ENCODE data around the gene MORC4. TPM values are rescaled to one million over a fixed set of nuclear protein-coding genes. Genes with fewer than 3 reads are reported as not detected.

Gene MORC4
- total and polyA plus RNA-seq, 4 donors: 4.5 to 25.3 (median 11.6) TPM

- Histone ChIP-seq H3K4me1 (ENCODE audit: control insufficient read depth in 5 of 5, insufficient read depth in 5 of 5, low read length in 5 of 5) (no peaks in the 10 kb centered on the region), H3K27me3 (ENCODE audit: control insufficient read depth in 3 of 3, insufficient read depth in 3 of 3, low read length in 2 of 3) (peaks cover 0 to 22% (median 3%) of the 10 kb centered on the region in 3 donors), H3K27ac (ENCODE audit: low read depth in 1 of 2, low read length in 1 of 2) (no peak overlapping the region), H3K36me3 (ENCODE audit: control insufficient read depth in 4 of 4, insufficient read depth in 4 of 4, low read length in 4 of 4) (no peaks in the 10 kb centered on the region), H3K4me3 (no peak overlapping the region), H3K9me3 (ENCODE audit: control insufficient read depth in 4 of 4, insufficient read depth in 3 of 4, low read length in 3 of 4) (peaks cover 0 to 2% (median 0%) of the 10 kb centered on the region in 4 donors), H3K9ac (ENCODE audit: insufficient read depth in 1 of 2, low read length in 2 of 2) (no peak overlapping the region)
- 33 to 56% methylated on average over 1 of the region's 1 CpG for WGBS, 2 donors
- ATAC-seq (ENCODE audit: insufficient read depth, low FRiP score) (no peak), DNase-seq (peak in 2 of 3 donors; percentile 49 to 65)
- peak; percentile 30 for TF ChIP-seq CTCF (IDR thresholded peaks at IDR 0.05; ENCODE audit: control extremely low read depth, extremely low read depth)
Observed at GRCh38 chrX:106898462-106898861, 101.5 kb downstream of the MORC4 start.

GRCh38 chrX:106897259-106897658 is 102.8 kb downstream of the MORC4 start:
- ATAC-seq (ENCODE audit: insufficient read depth, low FRiP score): no peak
- Histone ChIP-seq H3K27me3 (ENCODE audit: control insufficient read depth in 3 of 3, insufficient read depth in 3 of 3, low read length in 2 of 3) (peaks cover 4 to 23% (median 4%) of the 10 kb centered on the region in 3 donors), H3K4me3 (no peak overlapping the region), H3K27ac (ENCODE audit: low read depth in 1 of 2, low read length in 1 of 2) (no peak overlapping the region), H3K9me3 (ENCODE audit: control insufficient read depth in 4 of 4, insufficient read depth in 3 of 4, low read length in 3 of 4) (peaks cover 0 to 2% (median 0%) of the 10 kb centered on the region in 4 donors), H3K36me3 (ENCODE audit: control insufficient read depth in 4 of 4, insufficient read depth in 4 of 4, low read length in 4 of 4) (no peaks in the 10 kb centered on the region), H3K9ac (ENCODE audit: insufficient read depth in 1 of 2, low read length in 2 of 2) (no peak overlapping the region), H3K4me1 (ENCODE audit: control insufficient read depth in 5 of 5, insufficient read depth in 5 of 5, low read length in 5 of 5) (no peaks in the 10 kb centered on the region)
- TF ChIP-seq CTCF (IDR thresholded peaks at IDR 0.05; ENCODE audit: control extremely low read depth, extremely low read depth): no peak
- whole genome bisulfite sequencing, 2 donors: 74 to 84% methylated on average over 6 of the region's 6 CpGs
- no peak for DNase-seq

- no peak for DNase-seq
- Histone ChIP-seq H3K27ac (ENCODE audit: low read depth in 1 of 2, low read length in 1 of 2) (peak overlapping the region in 1 of 2 donors; percentile 4), H3K36me3 (ENCODE audit: control insufficient read depth in 4 of 4, insufficient read depth in 4 of 4, low read length in 4 of 4) (no peaks in the 10 kb centered on the region), H3K4me3 (no peak overlapping the region), H3K9me3 (ENCODE audit: control insufficient read depth in 4 of 4, insufficient read depth in 3 of 4, low read length in 3 of 4) (peaks cover 0 to 2% (median 0%) of the 10 kb centered on the region in 4 donors), H3K4me1 (ENCODE audit: control insufficient read depth in 5 of 5, insufficient read depth in 5 of 5, low read length in 5 of 5) (no peaks in the 10 kb centered on the region), H3K9ac (ENCODE audit: insufficient read depth in 1 of 2, low read length in 2 of 2) (no peak overlapping the region), H3K27me3 (ENCODE audit: control insufficient read depth in 3 of 3, insufficient read depth in 3 of 3, low read length in 2 of 3) (peaks cover 4 to 26% (median 7%) of the 10 kb centered on the region in 3 donors)
- peak; percentile 32 for ATAC-seq (ENCODE audit: insufficient read depth, low FRiP score)
- no peak for TF ChIP-seq CTCF (IDR thresholded peaks at IDR 0.05; ENCODE audit: control extremely low read depth, extremely low read depth)
- 47 to 48% methylated on average over 3 of the region's 3 CpGs for WGBS, 2 donors
Observed at GRCh38 chrX:106894978-106895452, 105.0 kb downstream of the MORC4 start.
